HG03571 (cell line): ENCODE data around the gene RAB10.
"Not testable (repeated sequence)": the region's sequence is repeated elsewhere in the genome, so short reads cannot be mapped to it uniquely, and the experiment has no call there.

Experiments used
- ATAC-seq: cut with Tn5 transposase; IDR thresholded peaks from one replicate; pipeline ENCODE4 v1.9.1; 2021; ENCODE audit not compliant: unreplicated experiment

Gene RAB10

DNA sequence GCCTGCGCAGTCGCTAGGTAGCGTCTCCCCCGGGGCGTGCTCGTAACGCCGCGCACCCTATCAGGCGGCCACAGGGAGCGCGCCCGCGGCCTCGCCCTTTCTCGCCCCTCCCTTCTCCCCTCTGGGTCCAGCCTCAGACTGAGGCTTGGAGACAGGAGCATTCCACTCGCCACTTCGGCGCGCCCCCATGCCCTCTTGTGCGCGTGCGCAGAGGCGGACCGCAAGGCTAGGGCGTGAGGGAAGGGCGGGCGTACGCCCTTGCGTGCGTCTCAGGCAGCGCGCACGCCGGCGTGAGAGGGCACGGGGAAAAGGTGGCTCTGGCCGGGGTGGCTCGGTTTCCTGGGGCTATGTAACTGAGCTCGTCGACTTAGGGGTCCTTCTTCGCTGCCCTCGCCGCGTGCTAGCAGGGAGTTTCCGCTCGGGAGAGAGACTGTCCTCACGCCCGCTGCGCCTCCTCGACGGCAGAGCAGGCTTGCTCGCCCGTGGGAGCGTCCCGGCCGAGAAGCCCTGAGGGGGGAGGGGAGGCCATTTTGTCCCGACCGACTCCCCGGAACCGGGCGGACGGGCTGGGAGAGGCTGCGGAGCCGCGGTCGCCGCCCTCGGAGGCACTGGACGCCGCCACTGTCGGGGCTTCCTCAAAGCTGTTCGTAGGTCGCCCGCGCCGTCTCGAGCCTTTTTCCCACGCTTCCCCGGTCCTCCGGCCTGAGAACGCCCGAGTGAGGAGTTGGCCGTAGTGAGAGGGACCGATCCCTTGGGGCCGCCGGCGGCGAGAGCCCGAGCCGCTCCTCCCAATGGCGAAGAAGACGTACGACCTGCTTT is at the start of gene RAB10:
Gene RAB10 (plus strand): TSS at position 267 of the 819 bp plus-strand sequence. CDS start 525 bp downstream, at position 792.
- peak; percentile 86 for ATAC-seq

DNA sequence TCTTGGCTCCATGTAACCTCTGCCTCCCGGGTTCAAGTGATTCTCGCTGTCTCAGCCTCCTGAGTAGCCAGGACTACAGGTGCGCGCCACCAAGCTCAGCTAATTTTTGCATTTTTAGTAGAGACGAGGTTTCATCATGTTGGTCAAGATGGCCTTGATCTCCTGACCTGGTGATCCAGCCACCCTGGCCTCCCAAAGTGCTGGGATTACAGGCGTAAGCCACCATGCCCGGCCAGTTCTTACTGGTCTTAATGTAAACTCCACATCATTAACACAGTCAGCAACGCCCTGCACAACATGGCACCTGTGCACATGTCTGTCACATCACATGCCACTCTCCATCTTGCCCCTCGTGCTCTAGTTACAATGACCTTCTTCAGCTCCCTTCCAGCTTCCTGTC is 45.8 kb upstream of the RAB10 start:
- ATAC-seq = no peak

- no peak for ATAC-seq
Measured at GRCh38 chr2:25989154-25989553, 44.7 kb upstream of the RAB10 start.

GRCh38 chr2:25991965-25992364 is 41.9 kb upstream of the RAB10 start:
- ATAC-seq = no peak

- no peak for ATAC-seq
Measured at GRCh38 chr2:25992556-25992955, 41.3 kb upstream of the RAB10 start.

DNA sequence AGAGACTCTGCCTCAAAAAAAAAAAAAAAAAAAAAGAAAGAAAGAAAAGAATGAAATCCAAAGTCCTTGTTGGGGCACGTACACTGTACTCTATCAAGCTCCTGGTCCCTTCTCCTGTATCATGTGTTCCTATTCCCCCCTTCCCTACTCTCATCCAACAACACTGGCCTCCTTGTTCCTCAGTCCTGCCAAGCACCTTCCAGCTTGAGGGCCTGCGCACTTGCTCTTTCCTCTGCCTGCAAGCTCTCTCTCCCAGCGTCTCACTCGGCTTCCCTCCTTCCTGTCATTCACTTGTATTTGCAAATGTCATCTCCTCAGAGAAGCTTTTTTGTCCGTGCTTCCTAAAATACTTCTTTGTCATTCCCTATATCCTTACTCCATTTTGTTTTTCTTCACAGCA is 40.8 kb upstream of the RAB10 start:
- ATAC-seq = no peak

GRCh38 chr2:25994509-25994908 is 39.4 kb upstream of the RAB10 start:
- no peak for ATAC-seq

DNA sequence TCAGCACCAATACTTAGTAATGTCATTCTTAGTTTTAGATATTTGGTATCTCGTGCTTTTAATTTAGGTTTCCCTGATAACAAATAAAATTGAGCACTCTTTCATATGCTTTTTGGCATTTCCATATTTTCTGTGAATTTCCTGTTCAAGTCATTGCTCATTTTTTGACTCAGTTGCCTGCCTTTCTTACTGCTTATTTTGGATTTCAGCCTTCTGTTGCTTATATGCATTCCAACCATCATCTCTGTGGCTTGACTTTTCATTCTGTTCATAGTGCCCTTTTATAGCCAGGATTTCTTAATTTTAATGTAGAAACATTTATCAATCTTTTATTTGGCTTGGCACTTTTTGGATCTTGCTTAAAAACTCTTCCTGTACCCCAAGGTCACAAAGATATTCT is 37.0 kb upstream of the RAB10 start:
- ATAC-seq = no peak

DNA sequence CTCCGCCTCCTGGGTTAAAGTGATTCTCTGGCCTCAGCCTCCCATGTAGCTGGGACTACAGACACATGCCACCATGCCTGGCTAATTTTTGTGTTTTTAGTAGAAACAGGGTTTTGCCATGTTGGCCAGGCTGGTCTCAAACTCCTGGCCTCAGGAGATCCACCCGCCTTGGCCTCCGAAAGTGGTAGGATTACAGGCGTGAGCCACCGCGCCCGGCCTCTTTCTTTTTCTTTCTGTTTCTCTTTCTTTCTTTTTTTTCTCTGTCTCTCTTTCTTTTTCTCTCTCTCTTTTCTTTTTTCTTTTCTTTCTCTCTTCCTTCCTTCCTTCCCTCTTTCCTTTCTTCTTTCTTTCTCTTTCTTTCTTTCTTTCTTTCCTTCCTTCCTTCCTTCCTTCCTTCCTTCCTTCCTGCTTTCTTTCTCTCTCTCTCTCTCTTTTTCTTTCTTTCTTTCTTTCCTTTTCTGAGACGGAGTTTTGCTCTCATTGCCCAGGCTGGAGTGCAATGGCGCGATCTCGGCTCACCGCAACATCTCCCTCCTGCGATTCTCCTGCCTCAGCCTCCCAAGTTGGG is 35.0 kb upstream of the RAB10 start:
- ATAC-seq = not testable (repeated sequence)

- not testable (repeated sequence) for ATAC-seq
Measured at GRCh38 chr2:25999406-25999805, 34.5 kb upstream of the RAB10 start.

DNA sequence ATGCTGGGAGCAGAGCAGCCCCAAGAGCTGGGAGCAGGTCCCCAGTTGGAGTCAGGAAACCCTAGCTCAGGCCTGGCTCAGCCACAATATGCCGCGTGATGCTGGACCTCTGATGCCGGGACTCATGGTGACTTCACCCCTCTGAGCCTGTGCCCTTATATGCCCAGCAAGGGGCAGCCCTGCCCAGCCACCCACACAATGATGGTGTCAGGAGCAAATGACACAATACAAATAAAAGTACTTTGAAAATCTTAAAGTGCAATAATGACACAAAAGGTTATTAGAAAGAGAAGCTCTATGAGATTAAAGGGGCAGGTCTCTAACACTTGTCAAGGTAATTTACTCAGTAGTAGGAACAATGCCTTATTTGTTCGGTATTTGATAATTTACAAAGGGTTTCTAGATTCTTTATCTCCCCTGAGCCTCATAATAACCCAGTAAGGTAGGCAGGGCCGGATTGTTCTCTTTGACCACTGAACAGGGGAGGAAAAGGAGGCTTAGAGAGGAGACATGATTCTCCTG is 33.3 kb upstream of the RAB10 start:
- ATAC-seq = no peak

GRCh38 chr2:26001743-26002351 is 32.0 kb upstream of the RAB10 start:
- ATAC-seq = no peak

DNA sequence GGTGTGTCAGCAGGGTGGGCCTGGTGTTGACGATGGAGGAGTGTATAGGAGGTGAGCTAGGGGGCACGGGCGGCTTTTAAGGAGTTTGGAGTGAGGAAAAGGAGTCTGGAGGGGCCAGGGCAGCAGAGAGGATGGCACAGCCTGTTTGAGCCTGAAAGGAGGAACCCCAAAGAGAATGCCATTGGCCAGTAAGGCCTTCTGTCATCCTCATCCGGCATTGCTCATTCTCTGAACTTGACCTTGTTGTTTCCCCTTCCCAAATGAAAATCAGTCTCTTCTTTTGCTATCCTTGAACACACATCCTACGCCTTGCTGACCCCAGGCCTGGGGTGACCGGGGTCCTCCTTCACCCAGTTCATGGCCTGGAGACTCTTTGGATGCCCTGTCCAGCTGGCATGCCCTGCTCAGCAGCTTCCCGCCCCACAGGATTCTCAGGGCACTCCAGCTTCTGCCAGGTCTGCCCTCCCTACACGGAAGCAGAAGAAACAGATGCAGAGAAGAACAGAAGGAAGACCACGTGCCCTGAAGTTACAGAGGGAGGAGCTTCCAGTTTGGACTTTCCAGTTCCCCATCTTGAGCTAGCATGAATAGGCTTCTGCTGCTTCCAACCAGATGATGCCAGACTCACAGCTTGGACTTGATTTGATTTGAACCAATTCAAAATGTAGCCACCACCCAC is 31.1 kb upstream of the RAB10 start:
- no peak for ATAC-seq

DNA sequence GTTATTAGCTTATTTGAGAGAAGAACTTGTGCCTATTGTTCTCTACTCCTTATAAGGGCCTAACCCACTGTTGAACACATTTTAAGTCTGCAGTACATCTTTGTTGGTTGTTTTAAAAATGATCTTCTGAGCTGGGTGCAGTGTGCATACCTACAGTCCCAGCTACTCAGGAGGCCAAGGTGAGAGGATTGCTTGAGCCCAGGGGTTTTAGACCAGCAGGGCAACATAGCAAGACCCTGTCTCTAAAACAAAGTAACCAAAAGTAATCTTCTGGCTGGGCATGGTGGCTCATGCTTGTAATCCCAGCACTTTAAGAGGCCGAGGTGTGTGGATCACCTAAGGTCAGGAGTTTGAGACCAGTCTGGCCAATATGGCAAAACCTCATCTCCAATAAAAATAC is 25.8 kb upstream of the RAB10 start:
- ATAC-seq = no peak

GRCh38 chr2:26008851-26009566 is 24.9 kb upstream of the RAB10 start:
- ATAC-seq = no peak

DNA sequence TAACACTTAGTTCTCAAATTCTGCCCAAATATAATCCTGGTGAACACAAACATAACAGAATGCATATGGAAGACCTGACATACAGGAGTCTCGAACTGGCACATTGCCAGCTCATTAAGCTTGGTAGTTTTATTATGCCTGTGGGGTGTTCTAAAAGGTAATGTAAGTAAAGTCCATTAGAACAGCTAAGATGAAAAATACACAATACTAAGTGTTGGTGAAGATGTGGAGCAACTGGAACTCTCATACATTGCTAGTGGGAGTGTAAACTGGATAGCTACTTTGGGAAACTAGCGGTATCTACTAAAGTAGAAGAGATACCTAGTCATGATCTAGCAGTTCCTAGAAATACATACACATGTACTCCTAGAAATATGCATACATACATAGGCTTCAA is 24.3 kb upstream of the RAB10 start:
- no peak for ATAC-seq

DNA sequence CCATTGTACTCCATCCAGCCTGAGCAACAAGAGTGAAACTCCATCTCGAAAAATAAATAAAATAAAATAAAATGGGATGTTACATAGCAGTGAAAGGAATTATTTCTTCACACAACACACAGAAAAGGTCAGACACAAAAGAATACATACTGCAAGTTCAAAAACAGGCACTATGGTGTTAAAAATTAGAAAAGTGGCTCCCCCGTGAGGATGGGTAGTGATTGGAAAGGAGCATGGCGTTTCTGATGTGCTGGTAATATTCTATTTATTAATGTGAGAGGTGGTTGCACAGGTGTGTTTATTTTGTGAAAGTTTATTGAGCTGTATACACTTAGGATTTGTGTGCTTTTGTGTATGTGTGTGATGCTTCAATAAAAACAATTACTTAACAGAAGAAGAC is 22.9 kb upstream of the RAB10 start:
- no peak for ATAC-seq

DNA sequence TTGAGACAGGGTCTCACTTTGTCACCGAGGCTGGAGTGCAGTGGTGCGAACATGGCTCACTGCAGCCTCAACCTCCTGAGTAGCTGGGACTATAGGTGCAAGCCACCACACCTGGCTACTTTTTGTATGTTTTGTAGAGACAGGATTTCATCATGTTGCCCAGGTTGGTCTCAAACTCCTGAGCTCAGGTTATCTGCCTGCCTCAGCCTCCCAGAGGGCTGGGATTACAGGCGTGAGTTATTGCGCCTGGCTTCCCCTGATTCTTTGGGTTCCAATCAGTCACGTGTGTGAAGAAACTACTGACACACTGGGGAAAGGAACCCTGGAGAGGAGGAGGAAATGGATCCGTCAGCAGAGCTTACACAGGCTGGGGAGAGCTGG is 22.3 kb upstream of the RAB10 start:
- no peak for ATAC-seq

DNA sequence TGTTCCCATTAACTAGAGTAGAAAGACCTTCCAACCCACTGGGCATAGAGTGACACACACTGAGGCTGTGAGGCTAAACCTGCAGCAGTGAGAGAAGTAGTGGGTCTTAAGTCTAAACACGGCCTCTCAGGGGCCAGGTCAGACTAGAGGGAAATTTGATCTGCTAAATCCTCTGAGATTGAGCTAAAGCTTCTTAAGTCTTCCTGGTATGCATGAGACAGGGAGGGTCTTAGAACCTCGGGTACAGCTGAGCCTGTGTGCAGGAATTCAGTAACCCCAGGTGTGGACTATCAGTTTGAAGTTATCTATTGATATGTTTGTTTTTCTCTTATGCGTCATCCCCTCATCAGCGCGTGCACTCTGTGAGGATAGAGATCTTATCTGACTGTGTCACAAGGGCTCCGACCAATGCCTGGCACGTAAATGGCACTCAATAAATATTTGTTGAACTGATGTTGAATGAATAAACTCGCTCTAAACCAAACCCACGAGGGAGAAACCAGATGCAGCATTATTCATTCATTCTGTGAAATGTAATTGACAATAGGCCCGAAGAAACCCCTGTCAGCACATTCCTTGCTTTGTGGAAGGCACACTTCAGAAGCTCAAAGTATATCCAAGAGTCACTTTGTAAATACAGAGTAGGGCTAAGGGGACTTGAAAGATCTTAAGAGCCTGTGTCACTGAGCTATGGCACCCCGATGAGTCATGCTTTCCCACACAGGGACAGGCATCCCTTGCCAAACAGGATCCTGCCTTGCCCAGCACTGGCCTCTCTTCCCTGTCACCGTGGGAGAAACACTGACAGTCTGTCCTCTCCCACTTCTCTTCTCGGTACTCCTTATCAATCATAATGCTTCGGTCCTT is 21.7 kb upstream of the RAB10 start:
- no peak for ATAC-seq

DNA sequence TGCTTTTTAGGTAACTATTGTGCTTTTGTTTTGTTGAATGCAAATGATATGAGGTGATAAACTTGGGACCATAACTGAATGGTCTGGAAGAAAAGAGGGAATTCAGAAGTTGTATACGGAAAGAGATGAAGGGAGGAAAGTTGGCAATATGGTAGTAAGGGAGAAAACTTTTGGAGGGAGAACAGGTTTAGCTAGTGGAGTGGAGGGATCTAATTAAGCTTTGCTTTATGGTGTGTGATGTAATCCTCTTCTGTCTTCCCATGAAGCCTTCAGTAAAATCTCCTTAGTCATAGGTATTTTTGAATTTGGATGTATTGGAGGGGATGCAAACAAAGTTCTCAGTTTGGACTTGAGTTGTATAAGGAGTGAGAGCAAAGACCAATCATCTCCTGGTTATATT is 20.2 kb upstream of the RAB10 start:
- no peak for ATAC-seq
